Kidney (tissue), 14 donors: ENCODE data around the gene ERCC4. TPM values are rescaled to one million over a fixed set of nuclear protein-coding genes. Genes with fewer than 3 reads are reported as not detected.

Experiments
- DNase-seq, 5 donors: peaks; one replicate each; pipeline ENCODE4 v3.0.0-alpha.2; 2013 to 2020
- FAIRE-seq: peaks from 2 replicates; lab custom pipeline; 2012; peaks lifted over from hg19 to GRCh38; lab: Jason Lieb, UNC
- H3K27ac ChIP-seq, 2 donors: one replicate each; pipeline ENCODE4 v1.7.0; 2013; ENCODE audit warnings: low read depth in 2 of 2, low read length in 2 of 2, inconsistent platforms in 1 of 2
- H3K27me3 ChIP-seq: one replicate; pipeline ENCODE4 v1.7.1; 2013; ENCODE audit warnings: low read length, inconsistent platforms; ENCODE audit not compliant: control insufficient read depth, insufficient read depth
- H3K36me3 ChIP-seq, 3 donors: one replicate each; pipeline versions ENCODE4 v1.7.0 to v1.7.1; 2013; ENCODE audit warnings: low read length in 3 of 3, control low read depth in 1 of 3, inconsistent platforms in 1 of 3; ENCODE audit not compliant: insufficient read depth in 3 of 3, control insufficient read depth in 2 of 3
- H3K4me1 ChIP-seq, 3 donors: one replicate each; pipeline versions ENCODE4 v1.7.0 to v1.7.1; 2013; ENCODE audit warnings: low read length in 3 of 3, inconsistent platforms in 1 of 3, low read depth in 1 of 3; ENCODE audit not compliant: control insufficient read depth in 2 of 3, insufficient read depth in 2 of 3
- H3K4me3 ChIP-seq, 3 donors: one replicate each; pipeline versions ENCODE4 v1.7.0 to v1.8.1; 2013; ENCODE audit warnings: low read length in 3 of 3, control low read depth in 1 of 3, inconsistent platforms in 1 of 3
- H3K9ac ChIP-seq, 3 donors: one replicate each; pipeline versions ENCODE4 v1.7.0 to v1.7.1; 2013; ENCODE audit warnings: low read length in 3 of 3, control low read depth in 1 of 3, inconsistent platforms in 1 of 3
- H3K9me3 ChIP-seq, 3 donors: one replicate each; pipeline versions ENCODE4 v1.7.0 to v1.7.1; 2013; ENCODE audit warnings: low read length in 3 of 3, control low read depth in 1 of 3, inconsistent platforms in 1 of 3; ENCODE audit not compliant: control insufficient read depth in 2 of 3, insufficient read depth in 1 of 3
- intact Hi-C: fragments of 100-400 bp; cut with DNase I; formaldehyde crosslinking; loops from one replicate; pipeline ENCODE4 v1.11.1; 2022
- polyA plus RNA-seq: library from polyadenylated mRNA; stranded (reverse); fragments of 350-450 nt; fragmentation: Illumina TruSeq; extraction: RNeasy Lipid Tissue Mini Kit (QIAGEN cat#74804); gene quantifications from one replicate; pipeline ENCODE4 v1.2.3, GENCODE V29; 2014; ENCODE audit warnings: low read depth, low replicate concordance; ENCODE audit not compliant: insufficient read depth
- total RNA-seq: library from RNA; stranded (reverse); fragmentation: NEBNext Ultra II Directional; extraction: Animal tissue kit (Norgen Biotek cat#: 25700); gene quantifications from one replicate; pipeline ENCODE4 v1.2.1, GENCODE V29; 2021
- TF ChIP-seq, protein P1 (sequence below): IDR thresholded peaks from 3 replicates; pipeline ENCODE4 v1.5.1; 2012; ENCODE audit warnings: mild to moderate bottlenecking, moderate library complexity, borderline replicate concordance; ENCODE audit not compliant: insufficient read depth; ENCODE audit errors: extremely low read depth
- donor health status: control.
- donor health status: control.
- donor health status: control.
- donor health status: control.
- donor health status: control.
- donor health status: DM: yes; HTN: yes; CAD: no.
- donor health status: Normal renal cell carcinoma (clear cell type).

The ERCC4 gene
- total and polyA plus RNA-seq, 2 donors from 2014 or later = 2.0 to 10.5 TPM

DNA sequence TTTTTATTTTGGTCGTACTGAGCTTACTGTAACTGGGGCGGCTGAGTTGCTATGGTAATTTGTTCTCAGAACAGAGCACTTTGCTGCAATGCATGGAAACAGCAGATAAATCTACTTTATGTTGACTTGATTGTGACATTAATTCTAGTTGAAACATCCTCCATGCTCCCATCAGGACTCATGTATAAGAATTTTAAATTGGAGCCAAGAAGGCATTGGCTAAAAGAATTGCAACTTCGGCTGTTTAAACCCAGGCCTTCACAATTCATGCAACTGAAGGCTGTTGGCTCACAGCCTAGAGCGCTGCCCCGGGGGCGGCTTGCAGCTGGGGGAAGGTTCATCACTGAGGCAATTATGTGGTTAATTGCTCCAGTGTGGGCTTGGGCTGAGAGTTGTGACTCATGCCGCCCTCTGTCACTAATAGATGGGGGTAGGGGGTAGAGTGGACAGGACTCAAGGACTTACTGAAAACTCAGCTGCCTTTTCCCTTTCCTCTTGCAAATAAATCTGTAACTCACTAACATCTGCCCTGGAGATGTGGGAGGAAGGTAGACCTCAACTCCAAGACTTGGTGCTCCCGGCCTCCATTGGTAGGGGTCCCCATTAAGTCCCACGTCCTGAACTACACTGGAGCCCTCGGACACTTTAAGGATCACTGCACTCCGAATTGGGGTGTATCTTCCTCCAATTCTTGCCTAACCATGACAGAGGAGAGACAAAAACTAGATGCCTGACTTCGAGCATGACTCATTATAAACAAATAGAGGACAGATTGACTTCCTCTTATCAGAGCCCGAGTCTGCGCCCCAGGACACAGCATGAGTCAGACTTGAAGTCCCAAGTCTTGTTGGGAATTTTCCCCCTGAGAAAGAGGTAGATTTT lies 37.5 kb downstream of the ERCC4 start:
- Histone ChIP-seq H3K9ac (peak overlapping the region in 1 of 3 donors; percentile 43), H3K27ac (peak overlapping the region; percentile 11 to 55), H3K4me3 (peak overlapping the region in 2 of 3 donors; percentile 12 to 14), H3K9me3 (no peaks in the 10 kb centered on the region), H3K27me3 (no peaks in the 10 kb centered on the region), H3K4me1 (peaks cover 0 to 5% (median 3%) of the 10 kb centered on the region in 3 donors), H3K36me3 (no peaks in the 10 kb centered on the region)
- intact Hi-C loops = no loop called here
- TF ChIP-seq, protein P1, sequence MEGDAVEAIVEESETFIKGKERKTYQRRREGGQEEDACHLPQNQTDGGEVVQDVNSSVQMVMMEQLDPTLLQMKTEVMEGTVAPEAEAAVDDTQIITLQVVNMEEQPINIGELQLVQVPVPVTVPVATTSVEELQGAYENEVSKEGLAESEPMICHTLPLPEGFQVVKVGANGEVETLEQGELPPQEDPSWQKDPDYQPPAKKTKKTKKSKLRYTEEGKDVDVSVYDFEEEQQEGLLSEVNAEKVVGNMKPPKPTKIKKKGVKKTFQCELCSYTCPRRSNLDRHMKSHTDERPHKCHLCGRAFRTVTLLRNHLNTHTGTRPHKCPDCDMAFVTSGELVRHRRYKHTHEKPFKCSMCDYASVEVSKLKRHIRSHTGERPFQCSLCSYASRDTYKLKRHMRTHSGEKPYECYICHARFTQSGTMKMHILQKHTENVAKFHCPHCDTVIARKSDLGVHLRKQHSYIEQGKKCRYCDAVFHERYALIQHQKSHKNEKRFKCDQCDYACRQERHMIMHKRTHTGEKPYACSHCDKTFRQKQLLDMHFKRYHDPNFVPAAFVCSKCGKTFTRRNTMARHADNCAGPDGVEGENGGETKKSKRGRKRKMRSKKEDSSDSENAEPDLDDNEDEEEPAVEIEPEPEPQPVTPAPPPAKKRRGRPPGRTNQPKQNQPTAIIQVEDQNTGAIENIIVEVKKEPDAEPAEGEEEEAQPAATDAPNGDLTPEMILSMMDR = no peak
- FAIRE-seq (no peak), DNase-seq (peak; percentile 58 to 93 (median 82))

DNA sequence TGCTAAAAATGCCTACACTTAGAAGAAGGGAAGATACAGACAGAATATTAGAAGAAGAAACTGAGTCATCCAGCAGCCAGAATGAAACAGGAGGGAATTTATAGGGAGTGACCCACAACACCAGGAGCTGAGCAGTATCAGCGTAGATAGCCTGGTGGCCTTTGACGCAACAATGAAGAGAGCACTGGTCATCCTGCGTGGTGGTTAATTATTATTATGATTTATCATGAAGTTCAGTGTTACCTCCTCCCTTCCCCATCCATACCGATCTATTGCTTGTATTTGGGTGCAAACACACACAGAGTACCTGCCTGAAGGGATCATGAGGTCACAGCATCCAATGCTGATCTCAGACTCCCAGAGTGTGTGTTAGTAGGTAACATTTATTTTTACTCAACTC lies 38.5 kb downstream of the ERCC4 start:
- no peak overlapping the region for H3K9ac ChIP-seq
- FAIRE-seq (no peak), DNase-seq (no peak)
- peaks cover 0 to 3% (median 0%) of the 10 kb centered on the region in 3 donors for H3K4me1 ChIP-seq
- H3K27ac ChIP-seq = no peak overlapping the region
- TF ChIP-seq, protein P1 = no peak
- H3K27me3 ChIP-seq = no peaks in the 10 kb centered on the region
- no peak overlapping the region for H3K4me3 ChIP-seq
- intact Hi-C loops = no loop called here
- H3K9me3 ChIP-seq = no peaks in the 10 kb centered on the region
- H3K36me3 ChIP-seq = no peaks in the 10 kb centered on the region

DNA sequence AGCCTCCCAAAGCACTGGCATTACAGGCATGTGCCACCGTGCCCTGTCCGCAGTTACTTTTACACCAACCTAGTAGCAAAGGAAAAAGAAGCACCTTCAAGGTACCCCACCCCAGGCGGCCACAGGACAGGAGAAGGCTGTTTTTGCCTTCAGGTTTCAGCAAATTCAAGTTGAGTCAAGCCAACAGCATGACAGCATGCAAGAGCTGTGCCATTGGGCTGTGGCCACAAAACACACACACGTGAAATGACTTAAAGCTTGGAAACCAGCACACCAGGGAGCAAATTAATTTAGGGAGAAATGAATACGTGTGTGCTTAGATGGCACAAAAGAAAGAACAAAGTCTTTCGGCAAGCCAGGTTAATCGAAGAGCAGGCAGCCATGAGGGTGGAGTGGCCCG lies 39.7 kb downstream of the ERCC4 start:
- DNase-seq (no peak), FAIRE-seq (no peak)
- Histone ChIP-seq H3K36me3 (no peaks in the 10 kb centered on the region), H3K4me3 (no peak overlapping the region), H3K9me3 (no peaks in the 10 kb centered on the region), H3K4me1 (peaks cover 0 to 3% (median 0%) of the 10 kb centered on the region in 3 donors), H3K27ac (no peak overlapping the region), H3K27me3 (no peaks in the 10 kb centered on the region), H3K9ac (no peak overlapping the region)
- TF ChIP-seq, protein P1 = no peak
- intact Hi-C loops = no loop called here
